Upper lobe of right lung (tissue), 1 donor: ENCODE results near the gene HOXD9. TPM values are rescaled to one million over a fixed set of nuclear protein-coding genes. Genes with fewer than 3 reads are reported as not detected.

ENCODE experiments used
- ATAC-seq: fragments of 200-7000 bp; cut with Tn5 transposase; one replicate; pipeline ENCODE4 v1.9.1; 2020; ENCODE audit warnings: mild to moderate bottlenecking, moderate library complexity
- DNase-seq: peaks from one replicate; pipeline ENCODE4 v3.0.0-alpha.2; 2020
- H3K27ac ChIP-seq: fragments of 200-600 bp; one replicate; pipeline ENCODE4 v1.8.0; 2022
- H3K27me3 ChIP-seq: fragments of 200-600 bp; one replicate; pipeline ENCODE4 v1.8.0; 2022; ENCODE audit warnings: mild to moderate bottlenecking
- H3K36me3 ChIP-seq: fragments of 200-600 bp; one replicate; pipeline ENCODE4 v1.8.0; 2022
- H3K4me1 ChIP-seq: fragments of 200-600 bp; one replicate; pipeline ENCODE4 v1.8.0; 2022
- H3K4me3 ChIP-seq: fragments of 200-600 bp; one replicate; pipeline ENCODE4 v1.8.0; 2022; ENCODE audit warnings: mild to moderate bottlenecking
- H3K9me3 ChIP-seq: fragments of 200-600 bp; one replicate; pipeline ENCODE4 v1.8.0; 2022
- intact Hi-C: fragments of 100-400 bp; cut with DNase I; formaldehyde crosslinking; loops from one replicate; pipeline ENCODE4 v1.11.0; 2022
- total RNA-seq: library from RNA; stranded (reverse); fragmentation: NEBNext Ultra II Directional; extraction: Animal tissue kit (Norgen Biotek cat#: 25700); gene quantifications from one replicate; pipeline ENCODE4 v1.2.1, GENCODE V29; 2021
- TF ChIP-seq, protein P1 (sequence below): fragments of 200-600 bp; IDR thresholded peaks from one replicate; pipeline ENCODE4 v1.8.0; 2022; ENCODE audit warnings: antibody characterized with exemption
- donor health status: DM: no; HTN: yes; CAD: no; lungs with severe emphysema.

Gene HOXD9
- total RNA-seq, 1 donor from 2014 or later: 1.6 TPM

DNA sequence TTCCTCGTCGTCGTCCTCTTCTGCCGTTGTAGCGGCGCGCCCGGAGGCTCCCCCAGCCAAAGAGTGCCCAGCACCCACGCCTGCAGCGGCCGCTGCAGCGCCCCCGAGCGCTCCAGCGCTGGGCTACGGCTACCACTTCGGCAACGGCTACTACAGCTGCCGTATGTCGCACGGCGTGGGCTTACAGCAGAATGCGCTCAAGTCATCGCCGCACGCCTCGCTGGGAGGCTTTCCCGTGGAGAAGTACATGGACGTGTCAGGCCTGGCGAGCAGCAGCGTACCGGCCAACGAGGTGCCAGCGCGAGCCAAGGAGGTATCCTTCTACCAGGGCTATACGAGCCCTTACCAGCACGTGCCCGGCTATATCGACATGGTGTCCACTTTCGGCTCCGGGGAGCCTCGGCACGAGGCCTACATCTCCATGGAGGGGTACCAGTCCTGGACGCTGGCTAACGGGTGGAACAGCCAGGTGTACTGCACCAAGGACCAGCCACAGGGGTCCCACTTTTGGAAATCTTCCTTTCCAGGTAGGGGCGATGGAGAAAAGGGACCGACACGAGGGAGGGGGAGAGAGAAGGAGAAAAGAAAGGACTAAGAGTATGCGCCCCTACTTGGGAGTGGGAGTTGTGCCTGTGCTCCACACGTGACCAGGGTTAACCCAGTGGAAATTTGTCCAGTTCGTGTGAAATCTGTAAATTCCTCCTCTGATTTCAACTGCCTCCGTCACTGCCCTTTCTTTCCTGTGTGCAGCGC, 29.2 kb upstream of the HOXD9 start:
- peaks cover 99% of the 10 kb centered on the region for H3K27me3 ChIP-seq
- intact Hi-C loops: no loop called here
- DNase-seq: no peak
- TF ChIP-seq, protein P1, sequence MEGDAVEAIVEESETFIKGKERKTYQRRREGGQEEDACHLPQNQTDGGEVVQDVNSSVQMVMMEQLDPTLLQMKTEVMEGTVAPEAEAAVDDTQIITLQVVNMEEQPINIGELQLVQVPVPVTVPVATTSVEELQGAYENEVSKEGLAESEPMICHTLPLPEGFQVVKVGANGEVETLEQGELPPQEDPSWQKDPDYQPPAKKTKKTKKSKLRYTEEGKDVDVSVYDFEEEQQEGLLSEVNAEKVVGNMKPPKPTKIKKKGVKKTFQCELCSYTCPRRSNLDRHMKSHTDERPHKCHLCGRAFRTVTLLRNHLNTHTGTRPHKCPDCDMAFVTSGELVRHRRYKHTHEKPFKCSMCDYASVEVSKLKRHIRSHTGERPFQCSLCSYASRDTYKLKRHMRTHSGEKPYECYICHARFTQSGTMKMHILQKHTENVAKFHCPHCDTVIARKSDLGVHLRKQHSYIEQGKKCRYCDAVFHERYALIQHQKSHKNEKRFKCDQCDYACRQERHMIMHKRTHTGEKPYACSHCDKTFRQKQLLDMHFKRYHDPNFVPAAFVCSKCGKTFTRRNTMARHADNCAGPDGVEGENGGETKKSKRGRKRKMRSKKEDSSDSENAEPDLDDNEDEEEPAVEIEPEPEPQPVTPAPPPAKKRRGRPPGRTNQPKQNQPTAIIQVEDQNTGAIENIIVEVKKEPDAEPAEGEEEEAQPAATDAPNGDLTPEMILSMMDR: no peak
- no peaks in the 10 kb centered on the region for H3K9me3 ChIP-seq
- H3K4me1 ChIP-seq: peaks cover 28% of the 10 kb centered on the region
- ATAC-seq: no peak
- no peaks in the 10 kb centered on the region for H3K36me3 ChIP-seq
- no peak overlapping the region for H3K4me3 ChIP-seq
- H3K27ac ChIP-seq: no peak overlapping the region

DNA sequence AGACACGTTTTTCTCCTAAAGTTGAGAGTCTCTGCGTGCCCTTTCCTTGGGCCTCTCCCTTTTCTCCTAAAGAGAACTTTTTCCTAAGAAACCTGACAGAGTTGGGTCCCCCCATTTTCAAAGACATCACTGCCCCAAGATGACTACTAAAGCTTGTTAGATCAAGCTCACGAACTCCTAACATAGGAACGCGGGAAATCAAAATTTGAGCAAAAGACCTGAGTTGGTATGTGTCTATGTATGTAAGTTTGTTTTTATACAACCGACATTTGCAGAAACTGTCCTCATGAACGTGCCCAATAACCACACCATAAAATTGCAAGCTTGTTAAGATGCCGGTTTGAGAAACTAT, 28.6 kb upstream of the HOXD9 start:
- intact Hi-C loops: no loop called here
- TF ChIP-seq, protein P1: no peak
- ATAC-seq (no peak), DNase-seq (no peak)
- Histone ChIP-seq H3K36me3 (no peaks in the 10 kb centered on the region), H3K4me3 (no peak overlapping the region), H3K27me3 (peaks cover 99% of the 10 kb centered on the region), H3K4me1 (peaks cover 25% of the 10 kb centered on the region), H3K9me3 (no peaks in the 10 kb centered on the region), H3K27ac (no peak overlapping the region)

DNA sequence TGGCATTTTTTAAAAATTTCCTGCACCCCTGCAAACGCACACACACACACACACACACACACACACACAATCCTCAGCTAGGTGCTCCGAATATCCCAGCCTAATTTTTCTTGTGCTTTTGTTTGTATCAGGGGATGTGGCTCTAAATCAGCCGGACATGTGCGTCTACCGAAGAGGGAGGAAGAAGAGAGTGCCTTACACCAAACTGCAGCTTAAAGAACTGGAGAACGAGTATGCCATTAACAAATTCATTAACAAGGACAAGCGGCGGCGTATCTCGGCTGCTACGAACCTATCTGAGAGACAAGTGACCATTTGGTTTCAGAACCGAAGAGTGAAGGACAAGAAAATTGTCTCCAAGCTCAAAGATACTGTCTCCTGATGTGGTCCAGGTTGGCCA, 28.2 kb upstream of the HOXD9 start:
- Histone ChIP-seq H3K4me3 (no peak overlapping the region), H3K36me3 (no peaks in the 10 kb centered on the region), H3K4me1 (peaks cover 25% of the 10 kb centered on the region), H3K27ac (no peak overlapping the region), H3K9me3 (no peaks in the 10 kb centered on the region), H3K27me3 (peaks cover 99% of the 10 kb centered on the region)
- no peak for DNase-seq
- TF ChIP-seq, protein P1: no peak
- no peak for ATAC-seq
- intact Hi-C loops: no loop called here

DNA sequence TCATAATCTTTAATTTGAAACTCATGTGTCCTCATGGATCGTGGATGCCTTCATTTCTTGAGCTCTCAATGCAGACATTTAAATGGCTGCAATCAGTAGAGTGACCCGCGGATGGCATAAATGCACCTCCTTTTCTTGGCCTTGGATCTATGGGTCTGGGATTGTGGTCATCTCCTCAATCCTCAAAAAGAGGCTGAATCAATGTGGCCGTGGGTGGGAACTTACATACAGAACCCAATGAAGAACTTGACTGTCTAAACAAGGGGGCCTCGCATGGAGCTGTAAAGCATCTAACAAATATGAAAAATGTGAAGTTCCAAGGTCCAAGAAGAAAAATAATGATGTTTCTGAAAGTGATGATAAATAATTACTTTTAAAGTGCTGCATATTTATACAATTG, 27.1 kb upstream of the HOXD9 start:
- H3K27me3 ChIP-seq: peaks cover 99% of the 10 kb centered on the region
- DNase-seq (no peak), ATAC-seq (no peak)
- H3K4me1 ChIP-seq: peaks cover 25% of the 10 kb centered on the region
- no peaks in the 10 kb centered on the region for H3K36me3 ChIP-seq
- intact Hi-C loops: no loop called here
- TF ChIP-seq, protein P1: no peak
- H3K27ac ChIP-seq: no peak overlapping the region
- no peak overlapping the region for H3K4me3 ChIP-seq
- H3K9me3 ChIP-seq: no peaks in the 10 kb centered on the region

DNA sequence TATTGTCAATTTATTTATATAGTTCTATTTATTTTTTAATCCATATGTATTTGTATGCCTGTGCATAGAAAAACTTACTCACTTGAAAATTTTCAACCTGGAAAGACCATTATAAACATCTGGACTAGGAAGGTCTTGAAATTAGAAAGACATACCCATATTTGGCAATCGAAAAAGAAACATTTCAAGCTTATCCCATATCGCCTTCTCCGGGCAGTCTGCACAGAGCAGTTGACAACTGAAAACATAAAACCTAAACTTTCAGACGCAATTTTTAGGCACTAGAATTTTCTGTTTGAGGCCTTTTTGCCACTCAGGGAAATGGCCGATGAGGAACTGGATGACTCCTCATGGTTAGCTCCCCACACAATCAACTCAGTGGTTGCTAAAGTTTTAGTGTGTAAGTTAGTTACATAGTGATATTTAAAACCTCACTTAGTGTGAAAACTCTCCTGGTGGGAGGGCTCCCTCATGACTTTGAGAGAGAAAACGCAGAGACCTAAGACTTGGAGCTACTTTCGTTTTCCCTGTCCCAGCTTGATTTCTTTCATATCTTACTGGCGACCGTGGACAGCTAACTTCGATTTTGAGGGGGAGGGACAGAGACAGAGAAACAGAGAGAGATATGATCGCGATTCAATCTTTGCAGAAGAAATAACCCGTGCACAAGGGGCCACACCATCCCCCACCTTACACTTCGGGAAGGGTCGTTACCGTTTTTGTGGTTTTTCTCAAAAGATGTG, 26.1 kb upstream of the HOXD9 start:
- no peak for ATAC-seq
- intact Hi-C loops: no loop called here
- Histone ChIP-seq H3K4me1 (peaks cover 25% of the 10 kb centered on the region), H3K27ac (no peak overlapping the region), H3K36me3 (no peaks in the 10 kb centered on the region), H3K4me3 (peak overlapping the region; percentile 45), H3K9me3 (no peaks in the 10 kb centered on the region), H3K27me3 (peaks cover 99% of the 10 kb centered on the region)
- TF ChIP-seq, protein P1: no peak
- no peak for DNase-seq
